ENCODE results near the gene ZNF418.
"Not testable (repeated sequence)": the region's sequence is repeated elsewhere in the genome, so short reads cannot be mapped to it uniquely, and the experiment has no call there.

The ZNF418 gene

DNA sequence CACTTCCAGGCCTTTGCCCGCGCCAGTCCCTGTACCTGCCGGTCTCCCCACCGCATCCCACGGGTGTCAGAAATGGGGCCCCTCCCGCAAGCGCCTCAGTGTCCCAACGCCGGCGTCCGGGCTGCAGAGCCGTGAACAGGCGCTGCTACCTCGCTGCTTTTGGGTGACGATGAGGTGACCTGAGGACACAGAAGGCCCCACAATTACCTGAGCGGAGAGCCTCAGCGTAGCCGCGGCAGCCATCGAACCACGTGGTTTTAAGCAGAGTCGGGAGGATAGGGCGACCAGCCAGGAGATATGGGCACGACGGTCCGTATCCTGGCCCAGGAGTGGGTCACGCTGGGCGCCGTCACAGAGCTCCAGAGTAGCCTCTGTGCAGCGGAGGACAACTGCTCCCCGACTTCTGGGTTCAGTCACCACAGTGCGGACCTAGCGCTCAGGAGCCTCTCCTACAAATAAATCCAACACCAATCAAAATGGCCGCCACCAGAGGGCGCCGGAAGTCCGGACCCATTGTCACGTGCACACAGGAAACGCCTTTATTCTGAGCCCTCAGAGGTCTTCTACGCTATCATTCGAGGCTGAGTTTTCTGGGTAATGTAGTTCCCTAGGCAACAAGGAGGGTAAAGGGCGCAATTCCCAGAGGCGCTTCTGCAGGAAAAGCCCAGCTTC, 46.5 kb downstream of the ZNF418 start, which contains the start of gene ZNF814:
Gene ZNF814, minus strand, starts transcription at position 478 of the 672 bp plus-strand sequence. Its CDS starts 235 bp downstream, at position 243.
- peak; percentile 83 for DNase-seq

DNA sequence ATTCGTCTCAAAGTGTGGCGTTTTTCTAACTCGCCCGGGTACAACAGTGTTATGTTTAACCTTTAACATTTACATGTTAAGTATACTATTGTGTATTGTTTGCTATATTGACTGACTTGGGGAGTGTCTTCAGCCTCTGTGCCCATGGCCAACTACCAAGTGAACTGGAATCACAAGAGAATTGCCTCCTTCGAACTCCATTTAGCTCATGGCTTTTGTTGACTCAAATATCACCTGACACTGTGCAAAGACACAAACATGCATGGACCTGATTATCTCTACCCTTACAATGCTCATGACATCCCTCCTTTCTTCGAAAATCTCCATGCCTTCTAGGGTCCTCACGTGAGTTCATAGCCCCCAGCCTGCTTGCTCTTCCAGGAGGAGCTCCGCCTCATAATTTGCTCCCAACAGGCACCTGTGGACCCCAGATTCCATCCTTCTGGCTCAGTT, 47.1 kb downstream of the ZNF418 start:
- DNase-seq = no peak

DNA sequence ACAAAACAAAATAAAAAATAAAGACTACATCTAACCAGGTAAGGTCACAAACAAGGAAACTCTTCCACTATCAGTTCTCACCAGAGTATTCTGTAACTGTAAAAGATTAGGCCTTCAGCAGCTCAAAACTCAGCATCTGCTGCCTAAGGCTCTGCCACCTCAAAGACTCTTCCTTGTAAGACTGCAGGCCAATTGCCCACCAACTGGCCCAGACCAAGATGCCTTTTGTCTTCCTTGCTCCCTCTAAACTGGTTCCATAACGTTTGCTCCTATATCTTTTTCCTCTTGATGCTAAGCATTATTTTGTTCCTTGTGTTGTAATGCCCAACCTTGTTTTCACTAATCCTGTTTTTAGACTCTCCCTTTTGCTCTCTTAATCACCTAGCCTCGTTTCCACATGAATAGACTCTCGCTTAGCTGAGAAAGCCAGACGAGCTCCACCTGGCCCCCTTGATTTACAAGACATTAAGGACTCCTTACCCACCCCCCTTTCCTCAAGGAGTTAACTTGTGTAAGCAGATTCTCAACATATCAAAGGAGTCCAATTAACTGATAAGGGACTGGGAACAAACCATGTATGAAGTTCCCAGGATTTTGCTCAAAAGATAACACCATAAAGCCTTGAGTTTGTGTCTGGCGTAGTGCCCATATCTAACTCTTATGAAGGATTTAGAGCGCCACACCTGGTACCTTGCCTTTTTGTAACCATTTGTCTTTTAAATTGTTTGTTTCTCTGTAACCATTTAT, 47.8 kb downstream of the ZNF418 start:
- no peak for DNase-seq

DNA sequence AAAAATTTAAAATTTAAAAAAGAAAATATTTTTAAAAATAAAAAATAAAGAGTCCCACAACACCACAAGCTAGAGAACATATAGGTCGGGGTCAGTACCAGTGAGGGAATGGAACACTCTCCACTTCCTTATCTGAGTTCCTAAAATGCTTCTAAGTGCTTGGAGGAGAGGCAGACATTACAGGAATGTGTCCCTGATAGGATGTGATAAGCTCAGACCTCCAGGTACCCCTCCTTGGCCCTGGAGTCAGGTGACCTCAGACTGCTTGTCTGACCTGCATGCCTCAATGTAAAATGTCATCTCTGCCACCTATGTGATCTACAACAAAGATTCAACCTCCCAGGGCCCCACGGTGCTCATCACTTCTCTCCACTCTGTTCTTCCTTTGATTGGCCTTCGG, 49.2 kb downstream of the ZNF418 start:
- no peak for DNase-seq

DNA sequence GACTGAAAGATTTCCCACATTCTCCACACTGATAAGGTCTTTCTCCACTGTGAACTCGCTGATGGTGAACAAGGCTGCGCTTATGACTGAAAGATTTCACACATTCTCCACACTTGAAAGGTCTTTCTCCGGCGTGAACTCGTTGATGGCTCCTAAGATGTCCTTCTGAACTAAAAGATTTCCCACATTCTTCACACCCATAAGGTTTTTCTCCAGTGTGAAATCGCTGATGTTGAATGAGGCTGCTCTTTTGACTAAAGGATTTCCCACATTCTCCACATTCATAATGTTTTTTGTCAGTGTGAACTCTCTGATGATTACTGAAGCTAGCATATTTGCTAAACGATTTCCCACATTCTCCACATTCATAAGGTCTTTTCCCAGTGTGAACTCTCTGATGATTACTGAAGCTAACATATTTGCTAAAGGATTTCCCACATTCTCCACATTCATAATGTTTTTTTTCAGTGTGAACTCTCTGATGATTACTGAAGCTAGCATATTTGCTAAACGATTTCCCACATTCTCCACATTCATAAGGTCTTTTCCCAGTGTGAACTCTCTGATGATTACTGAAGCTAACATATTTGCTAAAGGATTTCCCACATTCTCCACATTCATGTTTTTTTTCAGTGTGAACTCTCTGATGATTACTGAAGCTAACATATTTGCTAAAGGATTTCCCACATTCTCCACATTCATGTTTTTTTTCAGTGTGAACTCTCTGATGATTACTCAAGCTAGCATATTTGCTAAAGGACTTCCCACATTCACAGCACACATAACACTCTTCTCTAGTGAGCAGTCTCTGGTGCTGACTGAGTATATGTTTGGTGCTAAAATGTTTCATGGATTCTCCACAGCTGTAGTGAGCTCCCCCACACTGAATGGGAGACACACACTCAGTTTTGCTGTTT, 61.1 kb downstream of the ZNF418 start:
- not testable (repeated sequence) for DNase-seq

DNA sequence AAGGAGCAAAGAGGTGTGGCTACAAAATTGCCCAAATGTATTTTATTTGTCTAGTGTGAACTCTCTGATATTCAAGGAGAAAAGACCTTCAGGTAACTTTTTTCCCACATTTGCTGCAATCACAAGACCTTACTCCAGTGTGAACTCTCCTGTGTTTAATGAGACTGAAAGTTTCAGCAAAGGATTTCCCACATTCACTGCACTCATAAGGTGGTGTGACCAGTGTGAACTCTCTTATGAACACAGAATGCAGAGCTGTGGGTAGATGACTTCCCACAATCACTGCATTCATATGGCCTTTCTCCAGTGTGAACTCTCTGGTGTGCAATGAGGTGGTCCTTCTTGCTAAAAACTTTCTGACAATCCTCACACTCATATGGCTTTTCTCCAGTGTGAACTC, 62.8 kb downstream of the ZNF418 start:
- DNase-seq = no peak
